Measurements from ENCODE around the gene IL26.

The IL26 gene

GRCh38 chr12:68190301-68190700, 35.3 kb downstream of the IL26 start (continued):
- TF ChIP-seq ZNF555 (tag by site-specific recombination; conservative IDR thresholded peaks at IDR 0.05) (no peak), PBX3 (CRISPR knock-in tag; IDR thresholded peaks at IDR 0.05) (no peak), ZBTB26 (tag by site-specific recombination; optimal IDR thresholded peaks at IDR 0.05) (no peak), ZBTB44 (tag by site-specific recombination; IDR thresholded peaks at IDR 0.05) (no peak), KLF17 (tag by site-specific recombination; IDR thresholded peaks at IDR 0.05) (no peak), RBAK (tag by site-specific recombination; IDR thresholded peaks at IDR 0.05) (no peak)

GRCh38 chr12:68189821-68190242, 35.8 kb downstream of the IL26 start:
- ChIA-PET CTCF (no interaction called here), POLR2A (no interaction called here)
- Histone ChIP-seq H3K4me1 (ENCODE audit: control insufficient read depth, insufficient read depth, low read length) (no peaks in the 10 kb centered on the region), H3K9me3 (ENCODE audit: control insufficient read depth, insufficient read depth, low read depth, low read length) (no peaks in the 10 kb centered on the region), H3K27ac (ENCODE audit: extremely low read depth, low read depth, low read length) (no peak overlapping the region), H3K4me3 (ENCODE audit: low read depth, low read length) (no peak overlapping the region), H3K36me3 (ENCODE audit: control insufficient read depth in 2 of 2, insufficient read depth in 1 of 2, low read length in 2 of 2) (no peaks in the 10 kb centered on the region)
- TF ChIP-seq ZNF10 (tag by site-specific recombination; IDR thresholded peaks at IDR 0.05) (no peak), ZNF362 (tag by site-specific recombination; IDR thresholded peaks at IDR 0.05) (0 out of 2 replicates have a peak, but pooled peaks have one; percentile 22)

GRCh38 chr12:68185598-68185997, 40.0 kb downstream of the IL26 start:
- Histone ChIP-seq H3K9me3 (ENCODE audit: control insufficient read depth, insufficient read depth, low read depth, low read length) (no peaks in the 10 kb centered on the region), H3K4me1 (ENCODE audit: control insufficient read depth, insufficient read depth, low read length) (no peaks in the 10 kb centered on the region), H3K27ac (ENCODE audit: extremely low read depth, low read depth, low read length) (no peak overlapping the region), H3K36me3 (ENCODE audit: control insufficient read depth in 2 of 2, insufficient read depth in 1 of 2, low read length in 2 of 2) (no peaks in the 10 kb centered on the region), H3K4me3 (ENCODE audit: low read depth, low read length) (no peak overlapping the region)
- CTCF ChIA-PET, result no interaction called here
- POLR2A ChIA-PET, result no interaction called here
- TF ChIP-seq ZNF350 (tag by site-specific recombination; IDR thresholded peaks at IDR 0.05) (no peak), KLF10 (tag by site-specific recombination; IDR thresholded peaks at IDR 0.05) (no peak), ZNF639 (tag by site-specific recombination; IDR thresholded peaks at IDR 0.05) (no peak), ZNF2 (tag by site-specific recombination; IDR thresholded peaks at IDR 0.05) (no peak), ZNF114 (tag by site-specific recombination; IDR thresholded peaks at IDR 0.05) (no peak), ZNF596 (tag by site-specific recombination; IDR thresholded peaks at IDR 0.05) (no peak), ZNF391 (tag by site-specific recombination; IDR thresholded peaks at IDR 0.05; ENCODE audit: borderline replicate concordance, low read depth) (no peak), ZNF580 (tag by site-specific recombination; IDR thresholded peaks at IDR 0.05) (no peak), WT1 (tag by site-specific recombination; IDR thresholded peaks at IDR 0.05) (no peak), ZNF449 (tag by site-specific recombination; IDR thresholded peaks at IDR 0.05) (no peak), ZNF26 (tag by site-specific recombination; IDR thresholded peaks at IDR 0.05) (no peak)
